HAP-1 (cell line): ENCODE measurements around the gene UBASH3B.

Source experiments
- DNase-seq, 2 experiments: peaks; one replicate each; pipeline ENCODE4 v3.0.0-alpha.2; 2016 to 2020; ENCODE audit warnings: low spot score in 2 of 2
- H3K27me3 ChIP-seq: fragments of 250-450 bp; sonication (Bioruptor Pico); 2 replicates; pipeline ENCODE4 v1.5.1; 2020; ENCODE audit warnings: low read depth, mild to moderate bottlenecking, moderate library complexity
- H3K36me3 ChIP-seq: fragments of 250-450 bp; sonication (Bioruptor Pico); replicated peaks from 2 replicates; pipeline ENCODE4 v1.5.1; 2020; ENCODE audit warnings: mild to moderate bottlenecking
- H3K4me1 ChIP-seq: fragments of 250-450 bp; sonication (Bioruptor Pico); 2 replicates; pipeline ENCODE4 v1.5.1; 2020; ENCODE audit warnings: mild to moderate bottlenecking
- H3K4me3 ChIP-seq: fragments of 250-450 bp; sonication (Bioruptor Pico); 2 replicates; pipeline ENCODE4 v1.5.1; 2020; ENCODE audit warnings: mild to moderate bottlenecking, moderate library complexity
- H3K9me3 ChIP-seq: fragments of 250-450 bp; sonication (Bioruptor Pico); 2 replicates; pipeline ENCODE4 v1.5.1; 2020; ENCODE audit warnings: mild to moderate bottlenecking, moderate library complexity
- in situ Hi-C: fragments of 300-500 bp; cut with MboI; formaldehyde crosslinking; loops from 3 replicates; pipeline ENCODE4 v1.14.3; 2020; ENCODE audit warnings: low sequenced_read_pairs, inconsistent platforms, mixed read lengths

UBASH3B gene

DNA sequence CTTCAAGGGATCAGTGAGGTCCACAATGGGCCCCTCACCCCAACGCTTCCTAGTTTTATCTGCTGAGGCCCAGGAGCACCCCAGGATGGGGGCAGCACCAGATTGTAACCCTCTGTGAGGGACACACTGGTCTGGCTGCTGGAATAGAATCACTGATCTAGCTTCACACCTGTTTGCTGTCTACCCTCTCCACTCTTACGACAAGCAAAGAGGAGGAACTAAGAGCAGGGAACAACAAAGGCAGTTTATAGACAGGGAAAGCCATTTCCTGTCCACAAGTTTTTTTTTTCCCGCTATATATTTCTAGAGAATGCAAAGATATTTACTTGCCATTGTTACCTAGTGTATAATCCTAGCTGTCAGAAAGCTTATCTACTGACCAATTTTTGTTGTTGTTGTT, 121.8 kb downstream of the UBASH3B start:
- no peaks in the 10 kb centered on the region for H3K9me3 ChIP-seq
- in situ Hi-C loops, result no loop called here
- peaks cover 5% of the 10 kb centered on the region; the same call in 1 of the 2 replicates for H3K27me3 ChIP-seq
- H3K4me1 ChIP-seq, result no peaks in the 10 kb centered on the region
- no peak for DNase-seq
- no peak overlapping the region for H3K4me3 ChIP-seq
- no peaks in the 10 kb centered on the region for H3K36me3 ChIP-seq

DNA sequence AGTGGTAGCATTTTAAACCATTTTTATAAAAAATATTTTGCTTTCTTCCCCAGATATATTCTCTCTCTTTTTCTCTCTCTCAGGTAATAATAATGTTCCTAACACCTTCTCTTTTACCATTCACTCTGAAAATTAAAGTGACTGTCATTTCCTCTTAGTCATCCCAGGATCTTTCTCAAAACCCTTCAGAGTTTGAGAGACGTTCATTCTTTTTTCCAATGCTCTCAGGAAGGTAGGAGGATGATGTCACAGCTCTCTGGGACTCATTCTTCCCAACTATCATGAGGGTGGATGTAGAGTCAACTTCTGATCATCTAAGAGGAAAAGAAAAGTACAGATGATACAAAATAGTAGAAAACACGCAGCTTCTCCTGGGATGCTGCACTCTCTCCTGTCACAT, 122.6 kb downstream of the UBASH3B start:
- Histone ChIP-seq H3K4me1 (no peaks in the 10 kb centered on the region), H3K36me3 (no peaks in the 10 kb centered on the region), H3K4me3 (no peak overlapping the region), H3K27me3 (peaks cover 5% of the 10 kb centered on the region; the same call in 1 of the 2 replicates), H3K9me3 (no peaks in the 10 kb centered on the region)
- no peak for DNase-seq
- in situ Hi-C loops, result no loop called here

DNA sequence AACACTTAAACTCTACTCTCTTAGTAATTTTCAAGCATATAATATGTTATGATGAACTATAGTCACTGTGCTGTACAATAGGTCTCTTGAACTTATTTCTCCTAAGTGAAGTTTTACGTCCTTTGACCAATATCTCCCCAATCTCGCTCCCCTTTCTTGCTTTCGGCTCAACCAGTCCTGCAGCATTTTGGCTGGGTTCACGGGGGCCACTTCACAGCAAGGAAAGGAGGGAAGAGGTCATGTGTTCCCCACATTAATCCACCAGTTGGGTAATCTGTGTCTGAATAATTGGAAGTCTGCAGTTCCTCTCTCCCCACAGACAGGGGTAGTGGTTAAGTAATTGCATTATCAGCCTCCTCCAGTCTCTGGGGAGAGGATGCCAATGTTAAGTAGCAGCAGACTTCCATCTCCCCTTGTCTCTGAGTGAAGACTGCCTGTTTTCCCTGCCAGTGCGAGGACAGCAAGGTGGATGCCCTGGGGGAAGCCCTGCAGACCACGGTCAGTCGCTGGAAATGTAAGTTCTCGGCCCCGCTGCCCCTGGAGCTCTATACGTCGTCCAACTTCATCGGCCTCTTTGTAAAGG, 123.6 kb downstream of the UBASH3B start:
- Histone ChIP-seq H3K4me1 (no peaks in the 10 kb centered on the region), H3K4me3 (no peak overlapping the region), H3K36me3 (no peaks in the 10 kb centered on the region), H3K9me3 (no peaks in the 10 kb centered on the region), H3K27me3 (peaks cover 5% of the 10 kb centered on the region; the same call in 1 of the 2 replicates)
- in situ Hi-C loops, result no loop called here
- DNase-seq, result no peak

DNA sequence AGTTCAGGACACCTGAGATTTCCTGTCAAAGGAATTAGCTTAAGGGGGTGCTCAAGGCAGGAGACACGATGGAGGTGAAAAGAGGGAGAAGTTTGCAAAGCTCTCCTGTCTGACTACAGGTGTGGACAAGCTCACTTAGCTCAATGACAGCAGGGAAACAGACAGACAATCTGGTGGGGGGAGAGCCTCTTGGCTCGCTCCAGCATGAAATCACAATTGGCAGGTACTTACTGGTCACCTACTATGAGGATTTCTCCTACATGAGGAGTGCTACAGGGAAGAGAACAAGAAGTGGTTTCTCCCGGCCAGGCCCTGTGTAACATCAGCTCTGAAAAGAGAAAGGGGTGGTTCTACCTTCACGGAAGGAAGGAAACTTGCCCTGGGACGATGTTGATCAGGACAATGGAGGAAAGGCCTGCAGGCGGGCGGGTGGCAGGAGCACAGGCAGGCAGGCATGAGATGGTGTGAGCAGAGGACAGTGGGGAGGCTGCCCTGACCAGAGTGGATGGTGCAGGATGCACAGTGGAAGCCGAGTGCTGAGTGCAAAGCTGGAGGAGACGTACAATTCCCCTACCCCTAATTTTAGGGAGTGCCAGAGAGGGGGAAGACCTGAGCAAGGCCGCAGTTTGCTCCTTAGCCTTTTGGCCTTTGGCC, 124.9 kb downstream of the UBASH3B start:
- H3K4me1 ChIP-seq, result no peaks in the 10 kb centered on the region
- no peaks in the 10 kb centered on the region for H3K9me3 ChIP-seq
- H3K4me3 ChIP-seq, result no peak overlapping the region
- in situ Hi-C loops, result loop anchor here (10.0 kb wide), 1 partner anchor 146 kb away; no protein-coding TSS in a partner anchor
- H3K36me3 ChIP-seq, result no peaks in the 10 kb centered on the region
- peaks cover 3% of the 10 kb centered on the region; the same call in 1 of the 2 replicates for H3K27me3 ChIP-seq
- DNase-seq, result no peak

DNA sequence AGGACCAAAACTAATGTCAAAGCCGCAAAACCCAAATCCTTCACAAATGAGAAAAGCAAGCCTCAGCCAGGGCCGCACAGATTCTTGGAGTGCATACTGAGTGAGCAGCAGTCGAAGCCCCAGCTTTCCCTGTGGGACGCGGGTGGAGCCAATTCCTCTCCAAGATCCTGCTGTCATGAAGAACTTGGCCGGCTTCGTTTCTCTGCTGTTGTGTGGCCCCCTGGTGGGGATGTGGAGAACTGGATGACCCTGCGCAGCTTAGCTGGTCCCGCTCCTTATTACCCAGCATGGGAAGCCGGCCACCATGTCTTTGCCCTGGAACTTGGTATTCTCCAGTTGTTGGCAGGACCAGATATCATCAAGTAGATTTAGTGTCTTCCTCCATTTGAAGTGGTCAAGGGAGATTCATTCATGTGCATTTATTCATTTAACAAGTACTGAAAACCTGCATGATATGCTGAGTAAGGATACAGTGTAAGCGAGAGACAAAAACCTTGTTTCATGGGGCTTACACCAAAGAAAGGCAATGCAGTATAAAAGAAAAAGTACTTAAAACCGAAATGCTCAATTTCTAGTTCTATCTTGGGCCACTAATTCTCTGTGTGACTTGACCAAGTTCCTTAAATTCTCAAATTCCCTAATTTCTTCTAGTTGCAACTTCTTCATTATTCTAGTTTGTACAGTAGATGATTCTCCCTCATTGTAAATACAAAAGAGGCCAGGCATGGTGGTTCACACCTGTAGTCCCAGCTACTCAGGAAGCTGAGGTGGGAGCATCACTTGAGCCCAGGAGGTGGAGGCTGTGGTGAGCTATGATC, 126.1 kb downstream of the UBASH3B start:
- peak; percentile 59 to 88 for DNase-seq
- peaks cover 3% of the 10 kb centered on the region; the same call in 1 of the 2 replicates for H3K27me3 ChIP-seq
- no peaks in the 10 kb centered on the region for H3K9me3 ChIP-seq
- in situ Hi-C loops, result loop anchor here (10.0 kb wide), 1 partner anchor 147 kb away; no protein-coding TSS in a partner anchor
- no peaks in the 10 kb centered on the region for H3K36me3 ChIP-seq
- H3K4me1 ChIP-seq, result no peaks in the 10 kb centered on the region
- H3K4me3 ChIP-seq, result no peak overlapping the region

DNA sequence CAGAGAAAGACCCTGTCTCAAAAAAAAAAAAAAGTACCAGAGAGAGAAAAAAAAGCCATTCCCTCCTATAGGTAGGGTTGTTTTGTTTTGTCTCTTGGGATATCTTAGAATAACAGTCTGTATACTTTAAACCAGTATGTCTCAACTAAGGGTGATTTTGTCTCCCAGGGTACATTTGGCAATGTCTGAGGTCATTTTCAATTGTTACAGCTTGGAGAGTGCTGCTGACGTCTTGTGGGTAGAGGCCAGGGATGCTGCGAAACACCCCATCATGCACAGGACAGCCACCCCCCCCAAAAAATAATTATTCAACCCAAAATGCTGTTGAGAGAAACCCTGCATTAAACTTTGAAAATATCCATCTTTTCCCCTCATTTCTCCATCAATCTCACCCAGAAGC, 126.7 kb downstream of the UBASH3B start:
- Histone ChIP-seq H3K4me3 (no peak overlapping the region), H3K27me3 (peaks cover 3% of the 10 kb centered on the region; the same call in 1 of the 2 replicates), H3K36me3 (no peaks in the 10 kb centered on the region), H3K9me3 (no peaks in the 10 kb centered on the region), H3K4me1 (no peaks in the 10 kb centered on the region)
- DNase-seq, result no peak
- in situ Hi-C loops, result loop anchor here (10.0 kb wide), 1 partner anchor 147 kb away; no protein-coding TSS in a partner anchor

DNA sequence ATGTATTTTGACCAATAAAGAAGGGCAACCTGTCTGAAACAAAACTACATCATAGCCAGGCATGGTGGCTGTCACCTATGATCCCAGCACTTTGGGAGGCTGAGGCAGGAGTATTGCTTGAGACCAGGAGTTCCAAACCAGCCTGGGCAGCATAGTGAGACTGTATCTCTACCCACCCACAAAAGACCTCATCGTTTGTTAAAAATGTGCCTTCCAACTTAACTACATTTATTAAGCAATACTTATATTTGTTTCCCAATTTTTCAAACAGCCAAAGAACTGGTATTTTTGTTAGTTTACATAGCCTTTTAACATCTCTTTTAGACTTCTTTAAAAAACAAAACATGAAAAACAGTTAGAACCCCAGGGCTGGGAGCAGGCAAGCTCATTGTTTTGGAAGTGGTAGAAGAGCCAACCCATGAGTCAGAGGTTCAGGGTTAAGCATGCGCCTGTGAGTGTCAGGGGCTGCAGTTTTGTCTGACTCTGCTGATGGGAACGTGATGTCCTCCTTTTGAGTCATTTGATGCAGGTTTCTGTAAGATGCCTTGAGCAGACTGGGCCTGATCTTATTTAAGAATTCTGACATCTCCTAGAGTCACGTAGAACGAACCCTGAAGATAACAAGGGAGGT, 128.9 kb downstream of the UBASH3B start:
- H3K4me1 ChIP-seq, result no peaks in the 10 kb centered on the region
- H3K27me3 ChIP-seq, result peaks cover 3% of the 10 kb centered on the region; the same call in 1 of the 2 replicates
- in situ Hi-C loops, result loop anchor here (10.0 kb wide), 1 partner anchor 150 kb away; no protein-coding TSS in a partner anchor
- H3K9me3 ChIP-seq, result no peaks in the 10 kb centered on the region
- H3K4me3 ChIP-seq, result no peak overlapping the region
- H3K36me3 ChIP-seq, result no peaks in the 10 kb centered on the region
- no peak for DNase-seq

DNA sequence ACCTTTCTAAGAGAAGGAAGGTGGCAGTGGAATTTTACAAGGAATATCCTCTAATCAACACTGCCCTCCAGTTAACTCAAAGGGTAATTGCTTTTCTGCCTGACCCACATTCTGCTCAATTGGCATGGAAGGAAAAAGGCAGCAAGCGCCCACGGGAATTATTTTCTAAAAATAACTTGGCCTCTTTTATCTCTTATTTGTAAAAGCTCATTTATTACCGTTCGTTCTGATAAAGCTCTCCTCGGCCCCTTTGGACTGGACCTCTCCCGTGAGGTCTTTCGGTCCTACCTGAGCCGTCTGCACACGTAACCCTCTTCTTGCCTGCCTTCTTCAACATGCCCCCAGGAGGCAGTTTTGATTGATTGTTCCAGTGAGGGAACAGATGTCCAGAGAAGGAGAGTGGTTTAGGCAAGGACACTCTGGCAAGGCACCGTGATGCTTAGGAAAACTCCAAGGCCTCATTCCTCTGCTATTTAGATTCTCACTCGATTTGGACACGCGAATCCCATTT, 129.6 kb downstream of the UBASH3B start:
- no peaks in the 10 kb centered on the region for H3K36me3 ChIP-seq
- in situ Hi-C loops, result loop anchor here (10.0 kb wide), 1 partner anchor 150 kb away; no protein-coding TSS in a partner anchor
- H3K9me3 ChIP-seq, result no peaks in the 10 kb centered on the region
- no peak overlapping the region for H3K4me3 ChIP-seq
- no peak for DNase-seq
- H3K4me1 ChIP-seq, result no peaks in the 10 kb centered on the region
- H3K27me3 ChIP-seq, result peaks cover 3% of the 10 kb centered on the region; the same call in 1 of the 2 replicates

DNA sequence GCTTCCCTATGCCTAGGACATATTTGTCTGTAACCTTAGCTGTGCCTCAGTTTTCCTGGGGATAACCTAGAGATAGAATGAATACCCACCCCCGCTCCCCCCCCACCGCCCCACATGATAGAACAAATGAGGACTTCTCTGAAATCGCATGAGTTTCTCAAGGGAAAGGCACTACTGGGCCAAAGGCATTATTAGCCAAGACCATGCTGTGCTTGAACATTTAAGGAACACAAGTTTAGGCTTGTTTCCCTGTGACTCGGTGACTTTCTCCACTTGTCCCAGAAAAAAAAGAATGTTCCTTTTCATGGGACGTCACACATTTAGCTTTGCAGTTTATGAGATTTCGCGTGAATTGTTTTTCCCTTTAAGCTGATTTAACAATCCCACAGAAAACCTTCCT, 131.4 kb downstream of the UBASH3B start:
- peaks cover under 1% of the 10 kb centered on the region; the same call in 1 of the 2 replicates for H3K27me3 ChIP-seq
- in situ Hi-C loops, result loop anchor here (10.0 kb wide), 1 partner anchor 152 kb away; no protein-coding TSS in a partner anchor
- H3K4me1 ChIP-seq, result no peaks in the 10 kb centered on the region
- H3K36me3 ChIP-seq, result no peaks in the 10 kb centered on the region
- no peak for DNase-seq
- H3K9me3 ChIP-seq, result no peaks in the 10 kb centered on the region
- H3K4me3 ChIP-seq, result no peak overlapping the region

DNA sequence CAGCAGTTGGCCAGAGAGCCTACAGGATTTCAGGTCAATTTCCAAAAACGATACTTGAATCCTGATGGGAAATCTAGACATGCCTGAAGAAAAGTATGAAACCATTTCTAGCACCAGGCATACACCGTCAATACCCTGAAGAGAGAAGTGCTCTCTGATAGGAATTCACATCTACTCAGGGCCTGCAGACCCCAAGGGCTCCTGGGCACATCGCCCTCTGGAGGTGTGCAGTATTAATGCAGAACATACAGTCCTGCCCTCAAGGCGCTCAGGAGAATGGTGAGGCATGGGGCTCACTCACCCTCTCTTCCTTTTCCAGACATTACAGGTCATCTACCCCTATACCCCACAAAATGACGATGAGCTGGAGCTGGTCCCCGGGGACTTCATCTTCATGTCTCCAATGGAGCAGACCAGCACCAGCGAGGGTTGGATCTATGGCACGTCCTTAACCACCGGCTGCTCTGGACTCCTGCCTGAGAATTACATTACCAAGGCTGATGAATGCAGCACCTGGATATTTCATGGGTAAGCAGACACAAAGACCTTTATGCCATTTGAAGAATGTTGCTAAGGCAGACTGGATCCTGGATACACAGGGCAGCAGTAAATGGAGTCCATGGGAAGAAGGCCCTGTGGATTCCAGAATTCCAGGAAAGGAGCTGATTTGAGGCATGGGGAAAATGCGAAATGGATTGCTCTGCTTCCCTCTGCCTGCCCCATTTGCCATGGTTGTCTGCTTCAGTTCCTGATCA, 133.4 kb downstream of the UBASH3B start:
- no peaks in the 10 kb centered on the region for H3K27me3 ChIP-seq
- H3K36me3 ChIP-seq, result no peaks in the 10 kb centered on the region
- in situ Hi-C loops, result loop anchor here (10.0 kb wide), 1 partner anchor 154 kb away; no protein-coding TSS in a partner anchor
- no peak for DNase-seq
- no peaks in the 10 kb centered on the region for H3K4me1 ChIP-seq
- H3K9me3 ChIP-seq, result no peaks in the 10 kb centered on the region
- no peak overlapping the region for H3K4me3 ChIP-seq

DNA sequence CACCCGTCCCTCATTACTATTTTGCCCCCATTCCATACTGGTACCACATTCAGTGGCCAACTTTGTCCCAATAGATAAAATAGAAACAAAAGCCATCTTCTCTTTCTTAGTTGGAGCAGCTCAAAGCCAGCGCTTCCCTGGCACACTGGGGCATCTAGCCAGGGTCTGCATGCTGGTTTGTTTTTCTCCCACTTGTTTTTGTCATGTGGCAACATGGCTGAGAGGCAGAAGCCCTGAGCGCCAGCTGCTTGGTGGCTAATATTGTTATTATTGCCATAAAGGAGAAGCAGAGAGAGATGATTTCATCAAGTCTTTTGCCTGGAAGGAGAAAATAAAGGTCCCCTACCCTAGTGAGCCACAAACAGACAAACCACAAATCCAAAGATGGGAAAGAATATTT, 134.4 kb downstream of the UBASH3B start:
- in situ Hi-C loops, result loop anchor here (10.0 kb wide), 1 partner anchor 155 kb away; no protein-coding TSS in a partner anchor
- Histone ChIP-seq H3K27me3 (no peaks in the 10 kb centered on the region), H3K36me3 (no peaks in the 10 kb centered on the region), H3K4me3 (no peak overlapping the region), H3K4me1 (no peaks in the 10 kb centered on the region), H3K9me3 (no peaks in the 10 kb centered on the region)
- no peak for DNase-seq

DNA sequence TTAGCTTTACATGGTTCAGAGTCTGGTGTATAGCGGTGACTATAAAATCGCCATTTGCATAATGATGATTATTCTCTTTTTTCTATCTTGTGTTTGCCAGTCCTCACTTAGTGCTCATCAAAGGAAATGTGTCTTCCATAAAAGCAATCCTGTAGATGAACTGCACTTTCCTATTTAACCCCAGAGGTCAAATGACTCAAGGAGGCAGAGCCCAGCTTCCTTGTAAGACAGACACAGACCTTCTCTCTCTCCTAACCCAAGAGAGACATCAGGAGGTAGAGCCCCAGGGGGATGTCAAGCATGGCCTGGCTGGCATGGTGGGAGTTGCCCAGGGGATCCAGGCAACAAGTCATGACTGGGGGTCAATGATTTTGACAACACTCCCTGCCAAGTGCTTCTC, 135.9 kb downstream of the UBASH3B start:
- DNase-seq, result no peak
- no peaks in the 10 kb centered on the region for H3K9me3 ChIP-seq

More for the DNA sequence above, 135.9 kb downstream of the UBASH3B start:
- no peaks in the 10 kb centered on the region for H3K36me3 ChIP-seq
- in situ Hi-C loops, result no loop called here
- no peak overlapping the region for H3K4me3 ChIP-seq
- H3K4me1 ChIP-seq, result no peaks in the 10 kb centered on the region
- no peaks in the 10 kb centered on the region for H3K27me3 ChIP-seq
